Measurements from ENCODE around the gene ACTL10.
"Not testable (repeated sequence)": the region's sequence is repeated elsewhere in the genome, so short reads cannot be mapped to it uniquely, and the experiment has no call there.

The ACTL10 gene

DNA sequence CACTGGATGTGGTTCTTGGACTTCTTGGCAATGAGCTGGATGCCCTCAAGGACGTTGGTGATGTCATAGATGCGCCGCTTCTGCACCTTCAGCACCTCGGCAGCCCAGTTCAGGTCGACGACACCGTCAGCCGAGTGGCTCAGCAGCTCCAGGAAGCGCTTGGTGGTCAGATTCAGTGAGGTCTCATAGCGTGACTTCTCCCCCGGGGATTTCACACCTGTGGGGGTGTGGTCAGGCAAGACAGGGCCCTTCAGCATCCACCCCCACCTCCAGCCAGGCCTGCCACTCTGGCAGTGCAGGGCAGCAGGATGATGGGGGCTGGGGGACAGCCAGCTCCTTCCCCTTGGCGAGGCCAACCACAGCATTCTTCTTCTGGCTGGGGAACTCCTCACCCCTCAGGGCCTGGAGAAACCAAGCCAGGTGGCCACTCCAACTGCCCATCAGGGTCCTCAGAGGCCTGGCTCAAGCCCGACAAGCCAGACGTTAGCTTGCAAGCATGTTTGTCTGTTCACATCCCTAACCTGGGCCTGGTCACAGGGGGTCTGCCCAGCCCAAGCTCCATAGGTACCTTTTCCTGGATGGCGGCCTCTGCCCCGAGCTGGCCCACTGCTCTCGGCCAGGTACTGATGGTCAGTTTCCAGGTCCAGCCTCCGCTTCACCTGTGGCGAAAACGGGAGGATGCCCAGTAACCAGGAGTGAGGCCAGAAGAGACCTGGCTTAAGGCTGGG is 13.2 kb downstream of the ACTL10 start:
- DNase-seq, result no peak

DNA sequence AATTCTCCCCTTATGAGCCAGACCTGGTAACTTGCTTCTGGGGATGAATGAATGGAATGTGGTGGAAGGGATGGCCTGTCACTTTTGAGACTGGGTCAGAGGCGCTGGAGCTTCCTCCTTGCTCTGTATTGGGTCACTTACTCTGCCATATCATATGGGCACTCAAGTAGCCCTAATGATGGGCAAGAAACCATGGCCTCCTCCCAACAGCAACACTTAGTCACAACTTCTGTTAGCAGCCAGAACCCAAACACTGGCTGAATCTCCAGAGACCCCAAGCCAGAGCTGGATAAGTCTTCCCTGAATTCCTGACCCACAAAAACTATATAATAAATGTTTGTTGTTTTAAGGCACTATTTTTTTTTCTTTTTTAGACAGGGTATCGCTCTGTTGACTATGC is 13.9 kb downstream of the ACTL10 start:
- no peak for DNase-seq

DNA sequence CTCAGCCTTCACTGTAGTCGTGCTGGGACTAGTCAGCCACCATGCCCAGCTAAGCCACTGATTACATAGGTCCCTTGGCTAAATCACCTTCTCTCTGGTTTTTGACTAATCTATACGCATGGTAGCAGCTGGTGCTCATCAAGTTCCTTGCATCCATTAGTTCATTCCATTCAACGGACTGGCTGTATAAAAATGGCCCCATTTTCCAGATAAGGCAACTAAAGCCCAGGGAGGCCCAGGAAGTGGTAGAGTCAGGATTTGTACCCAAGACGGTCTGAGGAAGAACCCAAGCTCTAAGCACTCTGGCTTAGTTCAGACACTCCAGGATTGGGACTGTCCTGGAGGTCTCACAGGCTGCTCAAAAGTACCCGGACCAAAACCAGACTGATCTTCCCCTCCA is 14.5 kb downstream of the ACTL10 start:
- no peak for DNase-seq

DNA sequence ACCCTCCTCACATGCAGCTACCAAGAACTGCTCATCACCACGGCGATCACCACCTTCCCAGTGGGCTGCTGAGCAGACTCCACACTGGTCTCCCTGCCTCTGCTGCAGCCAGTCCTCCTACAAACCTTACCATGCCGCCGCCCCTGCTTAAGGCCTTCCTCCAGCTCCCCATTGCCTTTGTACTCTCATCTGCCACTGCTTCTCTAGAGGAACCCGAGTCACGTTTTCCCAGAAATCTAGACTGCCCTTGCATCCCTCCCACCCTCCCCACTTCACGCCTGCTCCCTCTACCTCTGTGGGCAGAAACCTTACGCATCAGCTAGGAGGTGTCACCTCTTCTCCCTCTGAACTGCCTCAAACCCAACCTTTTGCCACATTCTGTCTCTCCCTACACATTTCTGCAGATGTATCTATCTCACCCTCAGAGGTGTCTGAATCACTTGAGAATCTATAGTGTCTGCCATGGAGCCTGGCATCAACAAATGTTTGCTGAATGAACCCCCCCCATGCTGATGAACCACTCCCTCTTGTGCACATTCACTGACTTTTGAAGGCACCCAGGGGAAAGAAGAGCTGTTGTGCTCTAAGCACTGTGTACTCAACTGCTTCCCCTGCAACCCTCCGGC is 15.1 kb downstream of the ACTL10 start:
- DNase-seq, result peak; percentile 72

DNA sequence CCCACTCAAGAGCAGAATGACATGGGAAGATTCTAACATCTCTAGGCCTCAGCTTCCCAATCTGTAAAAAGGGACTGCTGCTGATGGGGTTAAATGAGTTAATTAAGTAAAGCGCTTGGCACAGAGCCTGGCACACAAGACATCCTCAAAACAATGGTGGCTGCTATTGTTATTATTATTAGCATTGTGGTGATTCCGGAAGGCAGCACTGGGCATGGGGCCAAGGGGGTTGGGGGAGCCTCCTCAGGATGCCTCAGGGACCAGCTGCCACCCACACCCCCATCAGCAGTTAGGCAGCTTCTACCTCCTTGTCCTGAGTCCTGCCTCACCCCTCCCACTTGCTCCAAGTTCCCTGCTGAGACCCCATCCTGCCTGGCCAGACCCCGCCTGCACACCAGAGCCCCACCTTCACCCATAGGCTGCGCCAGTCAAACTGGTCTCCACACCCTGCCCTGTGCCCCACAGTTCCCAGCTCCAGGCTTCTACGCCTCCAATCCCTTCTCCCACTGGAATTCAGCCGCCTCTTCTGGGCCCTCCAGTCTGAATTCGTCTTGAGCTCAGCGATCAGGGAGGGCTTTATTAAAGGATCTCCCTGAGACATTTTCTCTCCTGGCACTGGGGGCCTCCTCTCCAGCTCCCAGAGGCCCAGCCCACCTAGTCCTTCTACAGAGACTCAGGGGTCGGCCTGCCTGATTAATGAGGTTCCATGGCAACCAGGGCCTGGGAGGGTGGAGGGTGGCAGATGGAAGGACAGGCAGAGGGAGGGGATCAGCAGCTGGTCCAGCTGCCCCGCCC is 18.0 kb downstream of the ACTL10 start:
- DNase-seq, result peak; percentile 83

DNA sequence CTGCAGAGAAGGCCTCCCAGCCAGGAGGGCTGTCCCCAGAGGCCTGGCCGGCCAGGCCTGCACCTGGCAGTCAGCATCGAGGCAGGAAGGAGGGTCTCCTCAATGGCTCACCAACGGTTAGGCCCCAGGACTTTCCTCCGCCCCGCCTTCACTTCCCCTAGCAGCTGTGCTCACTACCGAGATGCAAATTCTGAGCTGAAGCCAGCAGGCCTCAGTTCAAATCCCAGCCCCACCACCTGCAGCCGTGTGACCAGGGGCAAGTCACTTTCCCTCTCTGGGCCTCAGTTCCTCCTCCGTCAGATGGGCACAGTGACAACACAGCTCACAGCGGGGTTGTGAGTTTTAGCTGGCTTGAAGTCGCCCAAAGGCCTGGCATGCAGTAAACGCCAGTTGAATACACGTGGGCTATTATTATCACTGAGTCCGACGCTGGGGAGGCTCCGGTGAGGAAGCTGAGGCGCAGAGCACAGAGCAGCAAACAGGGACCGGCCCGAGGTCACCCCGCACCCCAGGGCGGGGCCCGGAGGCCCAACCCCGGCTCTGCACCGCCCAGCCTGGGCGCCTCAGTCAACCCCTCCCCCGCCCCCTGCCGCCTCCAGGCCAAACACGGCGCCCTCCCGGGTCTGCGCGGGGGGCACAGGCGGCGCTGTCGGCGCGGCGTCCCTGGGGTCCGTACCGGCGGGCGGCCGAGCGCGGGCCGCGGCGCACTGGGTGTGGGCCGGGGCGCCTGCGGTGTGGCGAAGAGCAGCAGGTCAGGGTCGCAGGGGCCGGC is 18.8 kb downstream of the ACTL10 start:
- DNase-seq, result peak; percentile 66

DNA sequence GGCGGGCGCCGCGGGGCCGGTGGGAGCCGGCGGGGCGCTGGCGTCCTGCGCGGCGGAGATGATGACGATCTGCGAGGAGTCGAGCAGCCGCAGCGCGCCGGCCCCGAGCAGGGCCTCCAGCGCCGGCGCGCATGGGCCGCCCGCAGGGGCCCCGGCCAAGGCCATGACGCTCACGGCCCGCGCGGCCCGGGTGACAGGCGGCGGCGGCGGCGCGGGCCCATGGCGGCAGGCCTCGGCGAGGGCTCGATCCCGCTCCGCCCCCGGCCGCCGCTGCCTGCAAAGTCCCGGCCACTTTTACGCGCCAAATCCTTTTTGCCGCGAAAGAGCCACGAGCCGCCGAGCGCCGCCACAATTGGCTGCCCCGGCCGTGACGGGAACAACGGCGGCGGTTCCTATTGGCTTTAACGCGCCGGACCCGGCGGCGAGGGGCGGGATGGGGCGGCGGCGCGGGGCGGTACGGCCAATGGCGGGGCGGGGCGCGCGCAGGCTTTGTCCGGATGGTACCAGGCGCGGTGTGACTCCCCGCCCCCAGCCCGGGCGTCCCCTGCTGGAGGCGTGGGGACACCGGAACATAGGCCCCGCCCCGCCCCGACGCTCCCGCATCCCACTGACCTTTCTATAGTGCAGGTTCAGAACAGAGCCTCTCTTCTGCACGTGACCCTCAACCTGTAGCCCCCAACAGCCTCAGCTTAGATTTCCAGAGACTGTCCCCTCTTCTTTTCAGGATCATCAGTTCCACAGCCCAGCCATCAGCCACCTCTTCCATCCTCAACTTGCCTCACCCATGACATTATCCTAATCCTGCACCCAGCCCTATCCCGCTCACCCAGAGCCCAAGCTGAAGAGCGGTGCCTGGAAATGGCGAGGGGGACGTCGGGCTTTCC is 19.6 kb downstream of the ACTL10 start, which contains the start of gene E2F1:
Gene E2F1, minus strand, starts transcription at position 286 of the 884 bp plus-strand sequence. Its CDS starts 121 bp downstream, at position 165.
- DNase-seq, result peak; percentile 99

DNA sequence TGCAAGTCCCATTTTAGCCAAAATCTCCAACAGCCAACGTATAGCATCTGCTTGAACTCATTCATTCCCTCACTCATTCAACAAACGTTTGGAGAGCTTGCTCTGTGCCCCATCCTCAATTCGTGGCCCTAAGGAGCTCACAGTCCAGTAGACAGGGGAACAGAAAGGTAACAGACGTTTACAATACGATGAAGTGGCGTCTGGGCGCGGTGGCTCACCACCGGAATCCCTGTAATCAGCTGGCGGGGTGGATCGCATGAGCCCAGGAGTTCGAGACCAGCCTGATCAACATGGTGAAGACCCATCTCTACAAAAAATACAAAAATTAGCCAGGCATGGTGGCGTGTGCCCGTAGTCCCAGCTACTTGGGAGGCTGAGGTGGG is 20.2 kb downstream of the ACTL10 start:
- DNase-seq, result no peak

DNA sequence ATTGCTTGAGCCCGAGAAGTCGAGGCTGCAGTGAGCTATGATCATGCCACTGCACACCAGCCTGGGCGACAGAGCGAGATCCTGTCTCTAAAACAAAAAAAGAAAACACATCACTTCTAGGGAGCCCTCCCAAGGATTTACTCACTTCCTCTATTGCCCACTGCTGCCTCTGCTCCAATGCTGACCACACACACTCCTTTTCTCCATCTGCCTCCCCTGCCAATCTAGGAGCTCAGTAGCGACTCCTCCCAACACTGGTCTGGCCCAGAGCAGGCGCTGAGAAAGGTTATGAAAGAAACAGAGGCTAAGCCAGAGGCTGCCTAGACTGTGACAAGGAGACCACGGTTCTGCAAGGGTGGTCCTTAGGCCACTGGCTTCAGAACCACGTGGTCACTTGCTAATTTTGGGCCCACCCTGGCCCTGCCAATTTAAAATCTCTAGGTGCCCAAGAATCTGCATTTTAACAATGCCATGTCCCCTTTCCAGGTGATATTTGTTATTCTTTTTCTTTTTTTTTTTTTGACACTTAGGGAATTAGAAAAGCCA is 20.7 kb downstream of the ACTL10 start:
- no peak for DNase-seq

DNA sequence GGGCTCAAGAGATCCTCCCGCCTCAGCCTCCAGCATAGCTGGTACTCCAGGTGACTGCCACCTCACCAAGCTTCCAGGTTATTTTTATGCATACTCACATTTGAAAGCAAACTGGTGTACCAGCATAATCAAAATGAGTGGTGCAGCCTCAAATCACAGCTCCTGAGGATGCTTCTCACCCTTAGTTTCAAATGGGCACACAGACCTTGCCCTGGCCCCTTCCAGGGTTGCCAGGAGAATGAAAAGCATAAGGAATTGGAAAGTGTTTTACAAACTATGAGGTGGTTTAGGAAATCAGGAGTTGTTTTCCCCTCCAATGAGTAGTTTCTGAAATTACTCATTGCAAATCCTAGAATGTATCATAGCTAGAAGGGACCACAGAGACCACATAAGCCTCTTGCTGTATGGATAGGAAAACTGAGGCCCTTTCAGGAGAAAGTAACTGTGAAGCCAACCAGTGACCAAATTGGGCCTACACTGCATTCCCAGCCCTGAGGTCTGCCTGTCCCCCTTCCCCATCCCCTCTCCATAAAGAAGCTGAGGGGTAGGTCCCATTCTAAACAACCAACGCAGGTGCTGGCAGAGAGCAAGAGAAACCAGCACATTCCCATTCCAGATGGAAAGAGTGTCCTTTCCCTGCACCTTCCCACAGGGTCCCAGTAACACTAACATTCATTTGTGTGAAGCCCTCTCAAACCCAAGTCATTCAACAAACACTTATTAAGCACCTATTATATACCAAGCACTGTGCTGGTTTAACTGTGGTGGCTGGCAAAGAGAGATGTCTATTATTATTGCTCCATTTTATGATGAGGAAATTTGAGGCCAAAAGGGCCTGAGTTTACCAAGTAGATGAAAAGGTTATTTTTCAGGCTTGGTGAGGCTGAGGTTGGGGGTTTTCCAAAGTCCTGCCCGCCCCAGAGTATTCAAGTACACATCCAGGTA is 21.5 kb downstream of the ACTL10 start:
- no peak for DNase-seq

DNA sequence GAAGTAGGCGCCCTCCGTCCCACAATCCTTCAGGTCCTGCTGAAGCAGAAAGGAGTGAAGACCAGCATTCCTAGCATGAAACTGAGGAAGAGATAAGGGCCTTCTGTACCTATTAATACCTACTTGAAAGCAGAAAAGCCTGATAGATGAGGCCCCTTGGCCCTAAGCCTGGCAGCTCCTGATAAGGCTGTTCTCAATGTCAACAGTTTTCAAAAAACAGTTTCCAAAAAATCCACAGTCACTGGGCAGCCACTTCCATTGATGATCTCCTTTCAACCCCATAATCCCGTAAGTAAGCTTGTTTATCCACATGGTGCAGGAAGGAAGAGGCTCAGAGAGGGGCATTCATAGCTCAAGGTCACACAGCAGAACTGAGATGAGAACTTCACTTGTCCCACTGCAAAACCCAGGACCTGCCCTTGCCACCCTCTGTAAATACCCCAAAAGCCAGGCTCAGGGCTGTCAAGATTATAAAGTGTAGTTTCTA is 22.2 kb downstream of the ACTL10 start:
- DNase-seq, result no peak

DNA sequence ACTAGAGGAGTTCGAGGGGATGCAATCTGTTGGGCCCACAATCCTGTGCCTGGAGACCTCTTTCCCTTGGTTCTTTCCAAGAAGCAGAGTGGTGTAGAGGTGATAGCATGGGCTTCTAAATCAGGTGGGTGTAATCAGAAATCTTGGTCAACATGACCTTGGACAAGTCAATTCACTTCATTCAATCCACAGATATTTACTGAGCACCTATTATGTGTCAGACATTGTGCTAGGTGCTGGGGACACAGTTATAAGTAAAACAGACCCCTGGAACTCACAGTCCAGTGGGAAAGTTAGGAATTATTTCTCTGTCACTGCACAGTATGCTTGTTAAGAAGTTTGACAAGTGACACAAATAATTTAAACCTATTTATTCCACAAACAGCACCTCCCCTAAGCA is 22.8 kb downstream of the ACTL10 start:
- no peak for DNase-seq

DNA sequence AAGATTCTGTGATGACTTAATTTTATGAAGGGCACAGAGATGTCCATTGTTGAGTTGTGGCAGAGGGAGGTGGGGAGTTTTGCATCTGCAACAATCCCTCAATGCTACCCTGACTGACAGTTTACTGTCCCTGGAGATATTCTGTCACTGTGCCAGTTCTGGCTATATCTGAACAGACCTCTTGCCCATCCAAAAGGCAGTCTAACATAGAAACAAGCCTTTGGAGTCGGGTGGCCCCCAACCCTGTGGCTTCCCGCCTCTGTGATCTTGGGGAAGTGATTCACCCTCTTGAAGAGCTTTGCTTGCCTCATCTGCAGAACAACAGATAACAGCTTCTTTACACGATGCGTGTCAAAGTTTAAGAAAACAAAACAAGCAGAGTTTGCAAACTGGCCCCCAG is 23.2 kb downstream of the ACTL10 start:
- DNase-seq, result no peak

DNA sequence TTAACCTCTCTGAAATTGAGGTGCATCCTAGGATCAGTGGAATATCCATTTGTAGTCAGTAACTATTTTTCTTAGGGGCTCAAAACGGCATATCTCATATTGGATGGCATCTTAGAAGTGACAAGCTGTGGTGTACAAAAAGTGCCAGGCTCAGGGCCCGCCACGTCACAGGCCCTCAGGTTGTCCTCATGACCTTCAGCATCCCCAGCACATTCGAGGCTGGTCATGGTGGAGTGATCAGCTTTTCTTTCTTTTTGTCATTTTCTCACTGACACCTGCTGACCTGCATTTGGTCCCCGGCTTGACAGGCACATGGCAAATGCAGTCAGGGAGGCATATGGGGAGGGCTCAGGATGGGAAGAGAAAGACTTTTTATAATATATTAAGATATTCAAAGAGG is 26.5 kb downstream of the ACTL10 start:
- no peak for DNase-seq

DNA sequence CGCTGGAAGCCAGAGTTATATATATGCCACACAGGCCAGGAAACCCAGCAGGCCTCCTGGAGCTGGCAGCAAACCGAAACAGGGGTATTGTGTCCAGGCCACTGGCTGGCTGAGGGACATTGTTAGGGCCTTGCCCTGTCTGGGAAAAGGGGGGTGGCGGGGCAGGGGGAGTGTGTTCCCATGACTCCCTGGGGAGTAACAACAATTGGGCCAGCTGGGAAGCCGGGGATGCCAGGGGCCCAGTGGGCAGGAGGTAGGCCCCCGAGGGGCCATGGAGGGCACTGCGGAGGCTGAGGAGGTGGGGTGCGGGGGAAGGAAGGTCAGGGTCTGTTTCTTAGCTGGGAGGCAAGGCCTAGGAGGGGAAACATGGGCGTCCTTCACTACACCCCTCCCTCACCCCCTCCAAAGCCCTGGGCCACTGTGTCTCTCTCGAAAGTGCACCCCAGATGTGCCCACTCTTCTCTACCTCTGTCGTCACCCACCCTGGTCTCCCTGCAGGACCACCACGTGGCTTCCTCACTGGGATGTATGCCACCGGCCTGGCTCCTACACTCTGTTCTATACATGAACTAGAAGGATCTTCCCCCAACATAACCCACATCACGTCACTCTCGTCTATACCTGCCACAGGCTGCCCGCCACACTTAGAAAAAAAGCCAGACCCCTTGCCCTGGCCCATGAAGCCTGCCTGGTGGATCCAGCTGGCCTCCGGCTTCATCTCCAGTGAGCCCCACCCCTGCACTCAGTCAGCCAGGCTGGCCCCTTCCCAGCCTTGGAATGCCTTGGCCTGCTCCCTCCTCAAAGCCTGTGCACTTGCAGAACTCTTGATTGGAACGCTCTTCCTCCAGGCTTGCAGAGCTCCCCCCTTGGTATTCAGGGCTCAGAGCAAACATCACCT is 27.2 kb downstream of the ACTL10 start:
- DNase-seq, result peak; percentile 83

DNA sequence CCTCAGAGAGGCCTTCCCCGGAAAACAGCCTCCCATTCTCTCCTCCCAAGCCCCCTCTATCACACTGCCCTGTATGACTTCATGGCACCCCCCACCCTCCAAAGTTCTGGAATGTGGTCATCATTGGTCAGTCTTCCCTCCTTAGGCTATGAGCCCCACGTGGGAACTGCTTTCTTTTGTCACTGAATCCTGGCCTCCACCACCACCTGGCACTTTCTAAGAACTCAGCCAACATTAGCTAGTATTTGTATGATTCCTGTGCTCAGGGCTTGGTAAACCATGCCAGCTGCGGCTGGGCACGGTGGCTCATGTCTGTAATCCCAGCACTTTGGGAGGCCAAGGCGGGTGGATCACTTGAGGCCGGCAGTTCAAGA is 27.9 kb downstream of the ACTL10 start:
- DNase-seq, result peak; percentile 1

DNA sequence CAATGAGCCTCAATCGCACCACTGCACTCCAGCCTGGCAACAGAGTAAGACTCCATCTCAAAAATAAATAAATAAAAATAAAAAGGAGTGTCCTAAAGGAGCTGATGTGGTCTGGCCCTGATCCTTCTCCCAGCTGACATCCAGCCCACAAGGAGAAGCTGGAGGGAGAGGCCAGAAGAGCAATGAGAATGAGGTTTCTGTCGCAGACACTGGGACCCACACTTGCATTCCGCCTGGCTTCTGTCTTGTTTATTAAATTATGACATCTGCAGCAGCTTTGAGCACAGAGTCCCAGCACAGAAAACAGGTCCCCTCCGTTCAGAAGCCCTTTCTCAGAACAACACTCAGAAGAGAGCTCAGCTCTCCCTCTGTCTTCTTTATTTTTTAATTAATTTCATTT is 29.7 kb downstream of the ACTL10 start:
- DNase-seq, result no peak

DNA sequence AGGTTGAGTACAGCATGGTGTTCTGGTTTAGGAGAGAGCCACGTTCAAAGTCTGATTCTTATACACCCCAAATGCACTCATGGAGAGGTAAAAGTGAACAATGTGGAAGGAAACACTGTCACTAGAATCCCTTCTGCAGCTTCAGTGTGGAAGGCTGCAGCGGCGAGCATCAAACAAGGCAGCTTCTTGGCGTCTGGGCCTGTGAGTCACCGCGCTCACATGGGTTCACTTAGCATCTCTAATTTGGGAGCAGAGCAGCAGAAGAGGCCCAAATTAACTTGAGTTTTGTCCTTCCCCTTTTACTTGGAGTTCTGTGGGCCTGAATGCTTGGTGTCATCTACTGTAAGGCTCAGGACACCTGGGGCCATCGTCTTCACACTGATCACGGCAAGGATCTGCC is 30.4 kb downstream of the ACTL10 start:
- no peak for DNase-seq

DNA sequence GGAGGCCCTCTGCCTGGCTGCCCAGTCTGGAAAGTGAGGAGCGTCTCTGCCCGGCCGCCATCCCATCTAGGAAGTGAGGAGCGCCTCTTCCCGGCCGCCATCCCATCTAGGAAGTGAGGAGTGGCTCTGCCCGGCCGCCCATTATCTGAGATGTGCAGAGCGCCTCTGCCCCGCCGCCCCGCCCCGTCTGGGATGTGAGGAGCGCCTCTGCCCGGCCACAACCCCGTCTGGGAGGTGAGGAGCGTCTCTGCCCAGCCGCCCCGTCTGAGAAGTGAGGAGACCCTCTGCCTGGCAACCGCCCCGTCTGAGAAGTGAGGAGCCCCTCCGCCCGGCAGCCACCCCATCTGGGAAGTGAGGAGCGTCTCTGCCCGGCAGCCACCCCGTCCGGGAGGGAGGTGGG is 32.2 kb downstream of the ACTL10 start:
- DNase-seq, result not testable (repeated sequence)

All from NCI-H345 (cell line).